Kidney epithelial cell (primary cell): ENCODE results near the gene CDKN2D. TPM values are rescaled to one million over a fixed set of nuclear protein-coding genes. Genes with fewer than 3 reads are reported as not detected.

ENCODE experiments used
- DNase-seq: peaks from one replicate; pipeline ENCODE4 v3.0.0-alpha.2; 2010; ENCODE audit warnings: low read depth
- H3K27me3 ChIP-seq: 2 replicates; pipeline ENCODE4 v1.6.0; 2011; ENCODE audit warnings: low read length; ENCODE audit not compliant: control insufficient read depth, insufficient read depth
- H3K36me3 ChIP-seq: 2 replicates; pipeline ENCODE4 v1.5.1; 2011; ENCODE audit warnings: low read length; ENCODE audit not compliant: control insufficient read depth, insufficient read depth
- H3K4me3 ChIP-seq: 2 replicates; pipeline ENCODE4 v1.5.1; 2011; ENCODE audit warnings: low read depth, mild to moderate bottlenecking, control low read depth, low read length
- total RNA-seq: library from RNA; depleted of rRNA; stranded (reverse); fragments of >200 nt; gene quantifications from 2 replicates; pipeline ENCODE4 v1.2.3, GENCODE V29; 2015
- TF ChIP-seq, protein P1 (sequence below): IDR thresholded peaks from 2 replicates; pipeline ENCODE4 v1.5.1; 2011; ENCODE audit warnings: mild to moderate bottlenecking, moderate library complexity, low read length, control low read depth, inconsistent platforms; ENCODE audit not compliant: insufficient read depth, poor library complexity, severe bottlenecking

The CDKN2D gene
- total RNA-seq, 1 donor from 2014 or later: 6.2 TPM

DNA sequence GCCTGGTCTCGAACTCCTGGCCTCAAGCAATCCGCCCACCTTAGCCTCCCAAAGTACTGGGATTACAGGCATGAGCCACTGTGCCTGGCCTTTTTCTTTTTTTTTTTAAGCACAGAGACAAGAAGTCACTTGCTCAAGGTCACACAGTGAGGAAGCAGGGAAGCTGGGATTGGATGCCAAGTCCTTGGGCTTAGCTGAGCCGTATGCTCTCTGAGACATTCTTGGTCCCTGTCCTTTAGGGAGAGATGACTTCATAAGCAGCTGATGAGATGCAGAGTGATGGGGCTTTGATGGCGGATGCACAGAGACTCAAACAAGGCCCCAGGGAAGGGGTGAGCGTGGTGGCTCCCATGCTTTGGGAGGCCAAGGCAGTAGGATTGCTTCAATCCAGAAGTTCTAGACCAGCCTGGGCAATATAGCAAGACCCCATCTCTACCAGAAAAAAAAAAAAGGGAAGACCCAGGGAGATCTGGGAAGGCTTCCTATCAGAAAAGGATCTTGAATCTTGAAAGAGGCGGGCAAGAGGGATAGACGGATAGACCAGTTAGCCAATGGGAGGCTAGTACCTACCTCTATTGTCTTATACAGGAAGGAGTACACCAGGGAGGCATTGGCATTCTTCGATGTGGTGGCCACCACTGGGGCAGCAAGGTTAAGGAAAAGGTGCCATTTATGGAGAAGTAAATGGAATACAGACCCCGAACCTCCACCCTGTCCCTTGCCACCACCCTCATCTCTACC is 14.4 kb upstream of the CDKN2D start:
- H3K27me3 ChIP-seq: peaks cover 13% of the 10 kb centered on the region
- no peaks in the 10 kb centered on the region for H3K36me3 ChIP-seq
- H3K4me3 ChIP-seq: no peak overlapping the region
- TF ChIP-seq, protein P1, sequence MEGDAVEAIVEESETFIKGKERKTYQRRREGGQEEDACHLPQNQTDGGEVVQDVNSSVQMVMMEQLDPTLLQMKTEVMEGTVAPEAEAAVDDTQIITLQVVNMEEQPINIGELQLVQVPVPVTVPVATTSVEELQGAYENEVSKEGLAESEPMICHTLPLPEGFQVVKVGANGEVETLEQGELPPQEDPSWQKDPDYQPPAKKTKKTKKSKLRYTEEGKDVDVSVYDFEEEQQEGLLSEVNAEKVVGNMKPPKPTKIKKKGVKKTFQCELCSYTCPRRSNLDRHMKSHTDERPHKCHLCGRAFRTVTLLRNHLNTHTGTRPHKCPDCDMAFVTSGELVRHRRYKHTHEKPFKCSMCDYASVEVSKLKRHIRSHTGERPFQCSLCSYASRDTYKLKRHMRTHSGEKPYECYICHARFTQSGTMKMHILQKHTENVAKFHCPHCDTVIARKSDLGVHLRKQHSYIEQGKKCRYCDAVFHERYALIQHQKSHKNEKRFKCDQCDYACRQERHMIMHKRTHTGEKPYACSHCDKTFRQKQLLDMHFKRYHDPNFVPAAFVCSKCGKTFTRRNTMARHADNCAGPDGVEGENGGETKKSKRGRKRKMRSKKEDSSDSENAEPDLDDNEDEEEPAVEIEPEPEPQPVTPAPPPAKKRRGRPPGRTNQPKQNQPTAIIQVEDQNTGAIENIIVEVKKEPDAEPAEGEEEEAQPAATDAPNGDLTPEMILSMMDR: no peak
- no peak for DNase-seq

DNA sequence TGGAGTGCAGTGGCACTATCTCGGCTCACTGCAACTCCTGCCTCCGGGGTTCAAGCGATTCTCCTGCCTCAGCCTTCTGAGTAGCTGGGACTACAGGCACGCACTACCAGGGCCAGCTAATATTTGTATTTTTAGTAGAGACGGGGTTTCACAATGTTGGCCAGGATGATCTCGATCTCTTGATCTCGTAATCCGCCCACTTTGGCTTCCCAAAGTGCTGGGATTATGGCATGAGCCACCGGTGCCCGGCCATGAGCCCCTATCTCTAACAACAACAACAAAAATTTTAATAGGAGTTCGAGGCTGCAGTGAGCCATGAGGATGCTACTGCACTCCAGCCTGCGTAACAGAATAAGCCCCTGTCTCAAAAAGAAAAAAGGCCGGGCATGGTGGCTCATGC is 13.3 kb upstream of the CDKN2D start:
- no peaks in the 10 kb centered on the region for H3K36me3 ChIP-seq
- TF ChIP-seq, protein P1: no peak
- peaks cover 8% of the 10 kb centered on the region for H3K27me3 ChIP-seq
- no peak for DNase-seq
- no peak overlapping the region for H3K4me3 ChIP-seq

DNA sequence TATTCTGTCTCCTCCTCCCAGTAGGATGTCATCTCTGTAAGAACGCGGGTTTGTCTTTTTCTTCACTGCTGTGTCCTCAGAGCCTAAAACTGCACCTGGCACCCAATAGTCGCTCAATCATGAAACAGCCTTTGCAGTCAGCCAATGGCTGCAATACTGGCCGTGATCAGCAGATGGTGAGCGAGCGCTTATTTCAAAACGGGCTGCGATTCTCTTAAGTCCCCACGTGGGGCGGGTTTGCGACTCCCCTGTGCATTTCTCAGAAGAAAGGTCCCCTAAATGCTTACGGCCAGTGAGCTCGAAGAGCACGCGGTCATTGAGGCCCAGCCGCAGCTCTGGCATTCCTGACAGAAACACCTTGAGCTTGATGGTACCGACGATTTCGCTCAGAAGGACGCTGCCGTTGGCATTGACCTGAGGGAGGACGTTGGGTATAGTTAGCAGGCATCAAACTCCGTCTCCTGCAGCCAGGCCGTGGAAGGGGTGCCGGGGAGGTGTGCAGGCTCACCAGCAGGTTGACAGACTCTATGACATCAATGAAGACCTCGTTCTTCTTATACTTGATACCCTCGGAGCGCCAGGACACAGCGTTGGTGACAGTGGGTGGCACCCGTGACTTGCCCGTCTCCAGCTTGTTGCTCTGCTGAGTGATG is 12.3 kb upstream of the CDKN2D start:
- TF ChIP-seq, protein P1: peak; percentile 99
- H3K27me3 ChIP-seq: no peaks in the 10 kb centered on the region
- H3K4me3 ChIP-seq: no peak overlapping the region
- no peaks in the 10 kb centered on the region for H3K36me3 ChIP-seq
- peak; percentile 58 for DNase-seq

DNA sequence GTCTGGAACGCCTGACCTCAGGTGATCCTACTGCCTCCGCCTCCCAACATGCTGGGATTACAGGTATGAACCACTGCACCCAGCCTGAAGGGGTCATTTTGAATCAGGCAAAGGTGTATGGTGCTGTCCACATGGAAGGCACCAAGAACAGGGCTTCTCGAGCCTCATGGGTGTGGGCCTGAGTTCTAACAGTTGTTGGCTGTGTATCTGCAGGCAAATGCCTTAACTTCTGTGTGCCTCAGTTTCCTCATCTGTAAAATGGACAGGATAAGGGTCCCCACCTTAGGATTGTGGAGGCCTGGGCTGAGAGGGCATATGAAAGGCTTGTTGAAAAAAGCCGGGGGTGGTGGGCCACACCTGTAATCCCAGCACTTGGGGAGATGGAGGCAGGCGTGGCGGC is 9.2 kb upstream of the CDKN2D start:
- TF ChIP-seq, protein P1: no peak
- no peaks in the 10 kb centered on the region for H3K27me3 ChIP-seq
- no peak overlapping the region for H3K4me3 ChIP-seq
- no peak for DNase-seq
- no peaks in the 10 kb centered on the region for H3K36me3 ChIP-seq

DNA sequence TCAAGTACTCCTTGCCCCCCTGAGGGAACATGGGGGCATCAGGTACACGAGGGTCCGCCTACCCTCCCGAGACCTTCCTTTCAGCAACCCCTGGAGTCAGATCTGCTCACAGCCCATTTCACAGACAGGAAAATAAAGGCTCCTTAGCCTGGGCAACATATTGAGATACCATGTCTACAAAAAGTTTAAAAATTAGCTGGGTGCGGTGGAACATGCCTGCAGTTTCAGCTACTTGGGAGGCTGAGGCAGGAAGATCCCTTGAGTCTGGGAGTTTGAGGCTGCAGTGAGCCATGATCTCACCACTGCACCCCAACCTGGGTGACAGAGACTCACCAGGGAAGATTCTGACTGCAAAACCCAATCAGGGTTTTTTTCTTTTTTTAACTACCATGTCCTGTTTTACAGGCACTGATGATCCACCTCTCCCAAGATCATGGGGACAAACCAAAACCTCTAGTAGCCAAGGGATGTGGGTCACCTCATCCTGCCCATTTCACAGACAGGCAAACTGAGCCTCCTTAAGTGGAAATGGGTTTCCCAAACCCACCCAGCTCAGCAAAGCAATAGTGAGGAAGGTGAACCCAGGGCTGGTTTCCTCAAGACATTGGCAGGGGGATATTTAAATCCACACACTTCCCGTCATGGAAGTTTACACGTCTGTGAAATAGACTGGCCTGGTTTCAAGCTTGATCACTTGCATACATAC is 6.4 kb upstream of the CDKN2D start:
- Histone ChIP-seq H3K36me3 (no peaks in the 10 kb centered on the region), H3K27me3 (no peaks in the 10 kb centered on the region)
- TF ChIP-seq, protein P1: no peak

More for the DNA sequence above, 6.4 kb upstream of the CDKN2D start:
- no peak for DNase-seq
- H3K4me3 ChIP-seq: no peak overlapping the region
